ENCODE data around the gene ELOVL1. TPM values are rescaled to one million over a fixed set of nuclear protein-coding genes. Genes with fewer than 3 reads are reported as not detected.

The ELOVL1 gene
- total and polyA plus RNA-seq, 4 donors: 12.8 to 50.3 (median 35.3) TPM

DNA sequence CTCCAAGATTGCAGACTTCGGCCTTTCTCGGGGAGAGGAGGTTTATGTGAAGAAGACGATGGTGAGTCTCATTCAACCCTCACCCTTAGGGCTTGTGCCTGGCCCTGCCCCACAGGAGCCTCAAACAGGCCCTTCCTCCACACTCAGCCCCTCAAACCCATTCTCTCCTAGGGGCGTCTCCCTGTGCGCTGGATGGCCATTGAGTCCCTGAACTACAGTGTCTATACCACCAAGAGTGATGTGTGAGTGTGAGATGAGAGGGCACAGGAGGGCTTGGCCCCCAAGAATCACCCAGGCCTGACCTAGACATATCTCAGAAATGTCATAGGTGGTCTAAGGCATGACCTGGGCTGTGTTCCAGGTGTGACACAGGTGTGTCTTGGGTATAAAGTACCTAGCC is 48.5 kb downstream of the ELOVL1 start (continued):
- no peak for TF ChIP-seq NR2F2 (IDR thresholded peaks at IDR 0.05)

DNA sequence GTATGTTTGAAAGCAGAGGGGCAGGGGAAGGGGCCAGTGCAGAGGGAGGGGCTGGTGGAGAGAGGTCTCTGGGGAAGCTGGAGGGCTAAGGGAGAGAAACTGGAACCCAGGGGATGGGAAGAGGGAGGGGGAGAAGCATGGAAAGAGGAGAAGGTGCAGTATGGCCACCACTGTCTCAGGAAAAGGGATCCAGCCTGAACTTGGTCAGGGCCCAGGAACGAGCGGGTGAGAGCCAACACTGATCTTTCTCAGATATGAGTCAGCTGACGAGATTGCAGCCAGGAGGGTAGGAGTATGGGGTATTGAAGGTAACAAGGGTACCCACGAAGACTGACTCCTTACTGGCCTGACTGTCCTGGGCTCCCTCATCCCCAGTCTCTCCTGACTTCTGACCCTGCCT is 49.0 kb downstream of the ELOVL1 start:
- TF ChIP-seq, protein P1, sequence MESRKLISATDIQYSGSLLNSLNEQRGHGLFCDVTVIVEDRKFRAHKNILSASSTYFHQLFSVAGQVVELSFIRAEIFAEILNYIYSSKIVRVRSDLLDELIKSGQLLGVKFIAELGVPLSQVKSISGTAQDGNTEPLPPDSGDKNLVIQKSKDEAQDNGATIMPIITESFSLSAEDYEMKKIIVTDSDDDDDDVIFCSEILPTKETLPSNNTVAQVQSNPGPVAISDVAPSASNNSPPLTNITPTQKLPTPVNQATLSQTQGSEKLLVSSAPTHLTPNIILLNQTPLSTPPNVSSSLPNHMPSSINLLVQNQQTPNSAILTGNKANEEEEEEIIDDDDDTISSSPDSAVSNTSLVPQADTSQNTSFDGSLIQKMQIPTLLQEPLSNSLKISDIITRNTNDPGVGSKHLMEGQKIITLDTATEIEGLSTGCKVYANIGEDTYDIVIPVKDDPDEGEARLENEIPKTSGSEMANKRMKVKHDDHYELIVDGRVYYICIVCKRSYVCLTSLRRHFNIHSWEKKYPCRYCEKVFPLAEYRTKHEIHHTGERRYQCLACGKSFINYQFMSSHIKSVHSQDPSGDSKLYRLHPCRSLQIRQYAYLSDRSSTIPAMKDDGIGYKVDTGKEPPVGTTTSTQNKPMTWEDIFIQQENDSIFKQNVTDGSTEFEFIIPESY (IDR thresholded peaks at IDR 0.05): no peak
- TF ChIP-seq FOXA2 (IDR thresholded peaks at IDR 0.05): no peak
- TF ChIP-seq YY1 (IDR thresholded peaks at IDR 0.05): no peak
- TF ChIP-seq, protein P2, sequence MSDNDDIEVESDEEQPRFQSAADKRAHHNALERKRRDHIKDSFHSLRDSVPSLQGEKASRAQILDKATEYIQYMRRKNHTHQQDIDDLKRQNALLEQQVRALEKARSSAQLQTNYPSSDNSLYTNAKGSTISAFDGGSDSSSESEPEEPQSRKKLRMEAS (IDR thresholded peaks at IDR 0.05): no peak
- TF ChIP-seq RAD21 (IDR thresholded peaks at IDR 0.05): no peak
- TF ChIP-seq JUND (IDR thresholded peaks at IDR 0.05): no peak
- no peak for TF ChIP-seq HNF4A (conservative IDR thresholded peaks at IDR 0.05)
- TF ChIP-seq, protein P3, sequence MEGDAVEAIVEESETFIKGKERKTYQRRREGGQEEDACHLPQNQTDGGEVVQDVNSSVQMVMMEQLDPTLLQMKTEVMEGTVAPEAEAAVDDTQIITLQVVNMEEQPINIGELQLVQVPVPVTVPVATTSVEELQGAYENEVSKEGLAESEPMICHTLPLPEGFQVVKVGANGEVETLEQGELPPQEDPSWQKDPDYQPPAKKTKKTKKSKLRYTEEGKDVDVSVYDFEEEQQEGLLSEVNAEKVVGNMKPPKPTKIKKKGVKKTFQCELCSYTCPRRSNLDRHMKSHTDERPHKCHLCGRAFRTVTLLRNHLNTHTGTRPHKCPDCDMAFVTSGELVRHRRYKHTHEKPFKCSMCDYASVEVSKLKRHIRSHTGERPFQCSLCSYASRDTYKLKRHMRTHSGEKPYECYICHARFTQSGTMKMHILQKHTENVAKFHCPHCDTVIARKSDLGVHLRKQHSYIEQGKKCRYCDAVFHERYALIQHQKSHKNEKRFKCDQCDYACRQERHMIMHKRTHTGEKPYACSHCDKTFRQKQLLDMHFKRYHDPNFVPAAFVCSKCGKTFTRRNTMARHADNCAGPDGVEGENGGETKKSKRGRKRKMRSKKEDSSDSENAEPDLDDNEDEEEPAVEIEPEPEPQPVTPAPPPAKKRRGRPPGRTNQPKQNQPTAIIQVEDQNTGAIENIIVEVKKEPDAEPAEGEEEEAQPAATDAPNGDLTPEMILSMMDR (IDR thresholded peaks at IDR 0.05; ENCODE audit: low read depth, low read length, missing input control): no peak
- no peak for TF ChIP-seq TAF1 (conservative IDR thresholded peaks at IDR 0.05)
- TF ChIP-seq FOXA1 (IDR thresholded peaks at IDR 0.05): no peak
- TF ChIP-seq, protein P4, sequence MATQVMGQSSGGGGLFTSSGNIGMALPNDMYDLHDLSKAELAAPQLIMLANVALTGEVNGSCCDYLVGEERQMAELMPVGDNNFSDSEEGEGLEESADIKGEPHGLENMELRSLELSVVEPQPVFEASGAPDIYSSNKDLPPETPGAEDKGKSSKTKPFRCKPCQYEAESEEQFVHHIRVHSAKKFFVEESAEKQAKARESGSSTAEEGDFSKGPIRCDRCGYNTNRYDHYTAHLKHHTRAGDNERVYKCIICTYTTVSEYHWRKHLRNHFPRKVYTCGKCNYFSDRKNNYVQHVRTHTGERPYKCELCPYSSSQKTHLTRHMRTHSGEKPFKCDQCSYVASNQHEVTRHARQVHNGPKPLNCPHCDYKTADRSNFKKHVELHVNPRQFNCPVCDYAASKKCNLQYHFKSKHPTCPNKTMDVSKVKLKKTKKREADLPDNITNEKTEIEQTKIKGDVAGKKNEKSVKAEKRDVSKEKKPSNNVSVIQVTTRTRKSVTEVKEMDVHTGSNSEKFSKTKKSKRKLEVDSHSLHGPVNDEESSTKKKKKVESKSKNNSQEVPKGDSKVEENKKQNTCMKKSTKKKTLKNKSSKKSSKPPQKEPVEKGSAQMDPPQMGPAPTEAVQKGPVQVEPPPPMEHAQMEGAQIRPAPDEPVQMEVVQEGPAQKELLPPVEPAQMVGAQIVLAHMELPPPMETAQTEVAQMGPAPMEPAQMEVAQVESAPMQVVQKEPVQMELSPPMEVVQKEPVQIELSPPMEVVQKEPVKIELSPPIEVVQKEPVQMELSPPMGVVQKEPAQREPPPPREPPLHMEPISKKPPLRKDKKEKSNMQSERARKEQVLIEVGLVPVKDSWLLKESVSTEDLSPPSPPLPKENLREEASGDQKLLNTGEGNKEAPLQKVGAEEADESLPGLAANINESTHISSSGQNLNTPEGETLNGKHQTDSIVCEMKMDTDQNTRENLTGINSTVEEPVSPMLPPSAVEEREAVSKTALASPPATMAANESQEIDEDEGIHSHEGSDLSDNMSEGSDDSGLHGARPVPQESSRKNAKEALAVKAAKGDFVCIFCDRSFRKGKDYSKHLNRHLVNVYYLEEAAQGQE (IDR thresholded peaks at IDR 0.05): no peak
- TF ChIP-seq, protein P5, sequence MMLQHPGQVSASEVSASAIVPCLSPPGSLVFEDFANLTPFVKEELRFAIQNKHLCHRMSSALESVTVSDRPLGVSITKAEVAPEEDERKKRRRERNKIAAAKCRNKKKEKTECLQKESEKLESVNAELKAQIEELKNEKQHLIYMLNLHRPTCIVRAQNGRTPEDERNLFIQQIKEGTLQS (IDR thresholded peaks at IDR 0.05): no peak
- TF ChIP-seq SP1 (IDR thresholded peaks at IDR 0.05): no peak
- no peak for TF ChIP-seq HNF4G (IDR thresholded peaks at IDR 0.05)
- TF ChIP-seq GABPA (IDR thresholded peaks at IDR 0.05 in 1 of 2, conservative IDR thresholded peaks at IDR 0.05 in 1 of 2): no peak
- TF ChIP-seq EGR1 (IDR thresholded peaks at IDR 0.05; ENCODE audit: low read depth in 2 of 2): no peak
- no peak for DNase-seq (ENCODE audit: low spot score)
- Histone ChIP-seq H3K9ac (ENCODE audit: low read depth in 1 of 2, low read length in 2 of 2) (no peak overlapping the region), H3K4me3 (ENCODE audit: low read depth in 1 of 3, low read length in 3 of 3) (no peak overlapping the region), H3K4me1 (ENCODE audit: control insufficient read depth in 4 of 4, insufficient read depth in 4 of 4, low read length in 3 of 4) (peaks cover 1 to 11% (median 7%) of the 10 kb centered on the region in 4 donors), H3K9me3 (ENCODE audit: control insufficient read depth in 4 of 4, low read length in 3 of 4) (no peaks in the 10 kb centered on the region), H3K27ac (ENCODE audit: low read depth in 1 of 2, low read length in 2 of 2) (no peak overlapping the region), H3K36me3 (ENCODE audit: control insufficient read depth in 4 of 4, insufficient read depth in 3 of 4, low read depth in 1 of 4, low read length in 3 of 4) (peaks cover 0 to 5% (median 0%) of the 10 kb centered on the region in 4 donors), H3K27me3 (ENCODE audit: control insufficient read depth in 4 of 4, insufficient read depth in 4 of 4, low read length in 3 of 4) (no peaks in the 10 kb centered on the region)
- 91% methylated on average over 4 of the region's 4 CpGs for WGBS
